GM19463 (cell line): ENCODE data around the gene TMC5.
"Not testable (repeated sequence)": the region's sequence is repeated elsewhere in the genome, so short reads cannot be mapped to it uniquely, and the experiment has no call there.

ENCODE experiments used
- ATAC-seq: cut with Tn5 transposase; IDR thresholded peaks from one replicate; pipeline ENCODE4 v1.9.1; 2021; ENCODE audit warnings: mild to moderate bottlenecking, moderate library complexity; ENCODE audit not compliant: unreplicated experiment

The TMC5 gene

DNA sequence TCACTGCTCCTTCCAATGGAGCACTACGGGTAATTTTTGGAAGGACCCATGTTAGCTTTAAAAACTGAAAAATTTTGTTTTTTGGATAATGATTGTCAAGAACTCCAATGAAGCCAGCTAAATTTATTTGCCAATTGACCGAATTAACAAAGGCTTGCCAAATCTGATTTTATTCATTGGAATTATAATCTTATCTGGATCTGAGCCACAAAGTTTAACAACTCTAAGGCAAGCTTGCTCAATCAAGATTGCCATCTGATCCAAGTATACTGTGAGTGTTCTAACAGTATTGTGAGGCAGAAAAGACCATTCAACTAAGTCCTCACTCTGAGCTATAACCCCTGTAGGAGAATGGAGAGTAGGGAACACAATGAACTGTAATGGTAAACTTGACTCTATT is 20.3 kb upstream of the TMC5 start:
- not testable (repeated sequence) for ATAC-seq

- no peak for ATAC-seq
Measured at GRCh38 chr16:19400711-19401110, 17.0 kb upstream of the TMC5 start.

DNA sequence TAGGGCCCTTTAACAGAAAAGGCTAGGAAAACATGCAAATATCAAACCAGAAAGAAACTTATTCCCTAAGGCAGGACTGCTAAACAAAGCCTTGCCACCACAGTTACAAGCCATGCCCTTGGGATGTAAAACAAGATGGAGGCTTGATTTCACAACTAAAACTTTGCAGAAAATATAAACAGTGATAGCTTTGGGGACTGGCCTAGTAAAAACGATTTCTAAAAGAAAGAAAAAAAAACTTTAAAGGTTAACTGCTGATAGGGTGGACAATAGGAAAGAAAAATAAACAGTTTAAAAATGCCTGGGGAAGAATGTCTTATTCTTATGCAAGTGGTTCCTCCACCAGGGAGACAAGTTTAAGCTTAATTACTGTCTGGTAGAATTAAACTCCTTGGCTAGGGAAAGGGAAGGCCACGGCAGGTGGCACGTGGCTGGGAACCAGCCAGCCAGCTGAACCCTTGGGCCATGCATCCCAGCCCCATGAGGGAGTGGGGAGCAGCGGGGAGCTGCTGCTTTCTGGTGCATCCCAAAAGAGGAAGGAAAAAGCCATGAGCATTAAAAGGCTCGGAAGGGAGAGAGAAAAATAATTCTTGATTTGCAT is 10.7 kb upstream of the TMC5 start:
- no peak for ATAC-seq

- no peak for ATAC-seq
Measured at GRCh38 chr16:19410435-19411171, 7.1 kb upstream of the TMC5 start.

DNA sequence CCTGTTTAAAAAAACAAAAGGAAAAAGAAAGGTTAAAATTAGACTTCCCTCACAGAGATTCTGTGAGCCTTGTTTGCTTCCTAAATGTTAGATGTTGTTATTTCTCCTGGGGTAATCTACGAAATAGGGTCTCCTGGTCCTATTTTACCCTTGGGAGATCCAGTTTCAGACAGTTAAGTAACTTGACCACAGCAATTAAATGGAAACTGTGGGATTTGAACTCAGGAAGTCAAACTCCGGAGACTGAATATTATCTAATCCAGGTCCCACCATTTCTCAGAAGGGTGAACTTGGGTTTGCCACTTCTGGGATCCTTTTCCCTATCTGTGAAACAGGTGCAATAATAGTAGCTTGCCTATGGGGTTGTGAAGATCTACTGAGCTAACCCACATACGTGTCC is 6.4 kb upstream of the TMC5 start:
- ATAC-seq, result no peak

DNA sequence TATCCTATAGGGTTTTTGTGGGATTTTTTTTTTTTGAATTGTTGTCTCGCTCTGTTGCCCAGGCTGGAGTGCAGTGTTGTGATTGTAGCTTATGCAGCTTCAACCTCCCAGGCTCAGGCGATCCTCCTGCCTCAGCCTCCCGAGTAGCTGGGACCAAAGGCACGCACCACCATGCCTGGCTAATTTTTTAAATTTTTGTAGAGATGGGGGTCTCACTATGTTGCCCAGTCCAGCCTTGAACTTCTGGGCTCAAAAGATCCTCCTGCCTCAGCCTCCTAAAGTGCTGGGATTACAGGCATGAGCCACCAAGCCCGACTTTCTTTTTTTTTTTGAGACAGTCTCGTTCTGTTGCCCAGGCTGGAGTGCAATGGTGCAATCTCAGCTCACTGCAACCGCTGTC is 5.6 kb upstream of the TMC5 start:
- not testable (repeated sequence) for ATAC-seq

GRCh38 chr16:19415461-19415860 is 2.2 kb upstream of the TMC5 start:
- ATAC-seq, result no peak

GRCh38 chr16:19415918-19416317 is 1.8 kb upstream of the TMC5 start:
- ATAC-seq, result no peak

DNA sequence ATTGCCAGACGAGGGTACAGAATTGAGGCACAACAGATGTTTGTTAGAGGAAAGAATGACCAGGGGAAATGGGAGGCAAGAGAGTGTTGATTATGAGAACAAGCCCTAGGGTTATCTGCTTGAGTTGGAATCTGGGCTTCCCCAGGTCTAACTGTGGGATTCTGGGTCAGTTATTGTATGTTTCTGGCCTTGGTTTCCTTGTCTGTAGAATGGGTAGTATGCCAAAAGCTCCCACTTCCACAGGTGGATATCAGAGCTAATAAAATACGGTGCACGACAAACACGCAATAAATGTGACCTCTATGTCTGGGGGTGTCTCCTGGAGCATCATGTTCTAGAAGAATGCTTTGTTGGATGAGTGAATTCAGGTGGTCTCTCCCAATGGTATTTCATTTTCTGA is 517 bp downstream of the TMC5 start:
- ATAC-seq, result no peak

DNA sequence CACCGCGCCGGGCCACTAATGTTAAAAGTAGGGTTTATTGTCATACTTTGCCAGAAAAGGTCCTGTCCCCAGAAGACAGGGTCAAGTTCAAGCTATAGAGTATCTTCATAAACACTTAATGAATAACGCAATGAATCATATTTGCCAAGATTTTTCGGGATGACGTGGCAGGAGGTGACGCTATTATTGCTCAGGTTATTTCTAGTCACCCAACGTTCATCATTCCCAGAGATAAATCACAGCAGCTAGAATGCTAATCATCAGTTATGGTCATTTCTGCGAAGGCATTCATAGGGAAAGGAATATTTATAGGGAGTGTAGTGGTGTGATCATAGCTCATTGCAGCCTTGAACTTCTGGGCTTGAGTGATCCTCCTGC is 2.0 kb downstream of the TMC5 start:
- no peak for ATAC-seq

DNA sequence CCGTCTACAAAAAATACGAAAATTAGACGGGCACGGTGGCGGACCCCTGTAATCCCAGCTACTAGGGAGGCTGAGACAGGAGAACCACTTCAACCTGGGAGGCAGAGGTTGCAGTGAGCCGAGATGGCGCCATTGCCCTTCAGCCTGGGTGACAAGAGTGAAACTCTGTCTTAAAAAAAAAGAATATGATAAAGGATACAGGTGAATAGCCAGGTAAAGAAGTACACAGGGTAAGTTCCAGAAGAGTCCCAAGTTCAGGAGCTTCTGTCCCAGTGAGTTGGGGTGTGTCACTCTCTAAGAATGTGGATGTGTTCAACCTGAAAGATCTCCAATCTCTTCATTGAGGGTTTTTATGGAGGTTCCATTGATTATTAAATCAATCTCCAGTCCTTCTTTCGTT is 6.8 kb downstream of the TMC5 start:
- no peak for ATAC-seq

DNA sequence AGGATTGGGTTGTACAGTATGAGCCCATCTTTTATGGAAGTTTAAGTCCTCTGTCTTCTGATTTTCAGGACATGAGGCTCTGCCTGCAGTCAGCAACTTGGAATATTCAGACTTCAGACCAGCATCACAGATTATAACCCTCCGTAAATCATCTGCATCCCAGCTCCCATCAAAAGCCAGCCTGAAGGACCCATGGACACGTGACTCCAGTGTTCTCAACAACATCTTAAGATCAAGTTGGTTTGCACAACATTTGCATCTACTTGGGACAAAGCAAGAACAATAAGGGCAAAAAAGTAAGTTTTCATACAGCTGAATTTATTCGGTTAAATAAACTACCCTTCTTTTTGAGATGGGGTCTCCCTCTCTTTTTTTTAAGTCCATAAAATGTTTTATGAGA is 12.7 kb downstream of the TMC5 start:
- no peak for ATAC-seq

DNA sequence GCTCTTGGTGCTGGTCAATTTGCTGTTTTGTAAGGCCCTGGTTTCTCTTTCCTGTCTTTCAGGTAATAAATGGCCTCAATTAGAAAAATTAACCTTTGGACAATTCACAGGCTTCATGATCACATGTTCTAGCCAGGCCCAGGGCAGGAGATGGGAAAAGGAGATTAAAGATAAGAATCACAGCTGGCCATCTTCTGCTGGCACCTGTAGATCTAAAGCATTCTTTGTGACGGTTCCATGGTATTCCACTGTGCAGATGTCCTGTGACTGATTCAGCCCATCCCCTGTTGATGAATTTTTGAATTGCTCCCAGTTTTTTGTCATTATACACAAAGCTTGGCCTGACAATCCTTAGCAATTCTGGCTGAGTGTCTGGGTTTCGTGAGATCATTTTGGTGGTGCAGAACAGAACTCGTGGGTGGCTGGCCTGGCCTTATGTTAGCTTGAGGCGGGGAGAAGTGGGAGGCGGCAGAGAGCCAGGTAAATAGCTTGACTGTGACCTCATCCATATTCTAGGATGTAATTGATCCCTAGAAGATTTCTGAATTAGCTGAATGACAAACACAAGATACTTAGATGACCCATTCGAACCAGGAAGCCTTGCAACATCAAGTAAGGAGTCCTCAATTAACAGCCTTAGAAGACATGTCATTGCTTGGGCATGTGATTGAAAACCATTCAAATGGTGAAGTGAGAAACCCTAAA is 14.1 kb downstream of the TMC5 start:
- ATAC-seq, result no peak

DNA sequence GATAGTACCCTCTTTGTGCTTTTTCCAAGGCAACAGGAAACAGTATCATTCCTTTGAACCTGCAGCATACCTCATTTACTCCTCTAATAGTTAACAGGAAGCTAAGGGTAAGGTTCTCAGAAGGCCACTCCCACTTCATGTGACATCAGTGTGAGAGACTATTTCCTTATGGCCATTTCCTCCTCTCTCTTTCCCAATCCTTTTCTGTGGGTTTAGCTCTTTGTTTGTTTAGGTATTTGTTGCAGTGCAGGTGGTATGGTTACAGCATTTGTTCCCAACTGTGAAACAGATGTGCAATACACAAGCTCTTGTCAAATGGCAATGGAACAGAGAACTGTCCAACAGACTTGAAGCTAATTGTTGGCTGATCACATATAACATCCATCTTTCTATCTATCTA is 14.7 kb downstream of the TMC5 start:
- ATAC-seq, result no peak

- ATAC-seq, result no peak
Measured at GRCh38 chr16:19434584-19434983, 16.9 kb downstream of the TMC5 start.

- no peak for ATAC-seq
Measured at GRCh38 chr16:19436540-19436939, 18.9 kb downstream of the TMC5 start.

- no peak for ATAC-seq
Measured at GRCh38 chr16:19437280-19437679, 19.6 kb downstream of the TMC5 start.

- no peak for ATAC-seq
Measured at GRCh38 chr16:19438739-19439138, 21.1 kb downstream of the TMC5 start.

DNA sequence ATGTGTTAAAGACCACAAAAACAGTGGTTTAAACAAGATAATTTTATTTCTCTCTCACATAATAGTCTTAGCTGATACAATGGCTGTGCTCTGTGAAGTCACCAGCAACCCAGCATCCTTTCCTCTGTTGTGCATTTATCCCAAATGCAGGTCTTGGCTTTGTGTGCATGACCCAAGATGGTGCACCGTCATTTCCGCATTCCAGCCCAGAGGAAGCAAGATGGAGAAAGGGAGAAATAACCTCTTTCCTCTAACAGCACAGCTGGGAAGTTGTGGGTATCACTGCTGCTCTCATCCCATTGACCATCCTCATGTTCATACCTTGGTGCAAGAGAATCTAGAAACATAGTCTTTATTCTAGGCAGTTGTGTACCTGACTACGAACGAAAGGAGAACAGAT is 21.8 kb downstream of the TMC5 start:
- no peak for ATAC-seq

DNA sequence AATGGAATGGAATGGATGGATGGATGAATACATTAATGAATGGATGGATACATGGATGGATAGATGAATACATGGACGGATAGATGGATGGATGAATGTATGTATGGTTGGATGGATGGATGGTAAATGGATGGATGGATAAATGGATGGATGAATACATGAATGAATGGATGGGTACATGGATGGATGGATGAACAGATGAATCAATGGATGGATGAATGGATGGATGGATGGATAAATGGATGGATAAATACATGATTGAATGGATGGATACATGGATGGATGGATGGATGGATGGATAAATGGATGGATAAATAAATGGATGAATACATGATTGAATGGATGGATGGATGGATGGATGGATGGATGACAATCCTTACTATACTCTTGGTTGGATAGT is 26.0 kb downstream of the TMC5 start:
- ATAC-seq, result no peak

GRCh38 chr16:19446300-19446846 is 28.7 kb downstream of the TMC5 start:
- no peak for ATAC-seq

- no peak for ATAC-seq
Measured at GRCh38 chr16:19446886-19447285, 29.2 kb downstream of the TMC5 start.
